Activated CD8-positive, alpha-beta memory T cell treated with anti-CD3 and anti-CD28 coated beads, Interleukin-2, amount 50 U/mL, for 24 hours (primary cell): ENCODE measurements around the gene ADGRL3.

ENCODE experiments used
- DNase-seq: peaks from one replicate; pipeline ENCODE4 v3.0.0-alpha.2; 2020; ENCODE audit errors: extremely low read depth

Gene ADGRL3

GRCh38 chr4:62096881-62097280 lies 896.8 kb downstream of the ADGRL3 start:
- DNase-seq: no peak

DNA sequence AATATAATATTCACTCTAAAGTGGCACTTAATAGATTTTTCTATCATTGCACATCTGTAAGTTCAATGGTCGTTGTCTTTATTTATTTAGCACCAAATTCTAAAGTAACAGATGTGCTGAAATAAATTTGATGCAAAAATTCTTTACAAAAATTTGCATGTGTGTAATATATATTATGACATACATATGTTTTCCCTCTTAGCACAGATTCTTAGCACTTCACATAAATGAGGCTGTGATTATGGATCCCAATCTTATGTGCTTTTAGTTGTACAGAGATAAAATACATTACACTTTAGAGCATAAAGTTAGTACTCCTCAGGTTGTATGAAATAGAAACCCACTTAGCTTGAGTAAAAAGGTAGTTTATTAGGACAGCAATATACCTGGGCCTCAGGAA lies 915.1 kb downstream of the ADGRL3 start:
- no peak for DNase-seq

- DNase-seq: no peak
These were observed 917.8 kb downstream of the ADGRL3 start for GRCh38 chr4:62117886-62118285.

GRCh38 chr4:62118558-62118957 lies 918.4 kb downstream of the ADGRL3 start:
- DNase-seq: no peak

DNA sequence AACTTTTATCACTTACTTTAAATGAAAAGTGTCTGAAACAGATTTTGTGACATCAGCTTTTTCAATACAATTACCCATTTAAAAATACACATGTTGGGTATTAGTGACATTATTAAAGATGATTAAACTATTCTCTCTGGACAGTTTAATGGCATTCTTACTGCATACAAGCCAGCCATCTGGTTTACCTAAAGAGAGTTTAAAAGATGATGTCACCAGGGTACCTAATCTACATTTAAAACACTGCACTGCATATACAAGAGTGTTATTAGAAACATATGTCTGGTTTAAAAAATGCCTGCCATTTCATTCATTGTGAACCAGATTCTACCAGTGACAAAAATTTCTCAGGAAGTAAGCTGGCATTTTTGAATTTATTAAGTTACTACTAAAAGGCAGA lies 919.1 kb downstream of the ADGRL3 start:
- DNase-seq: no peak

DNA sequence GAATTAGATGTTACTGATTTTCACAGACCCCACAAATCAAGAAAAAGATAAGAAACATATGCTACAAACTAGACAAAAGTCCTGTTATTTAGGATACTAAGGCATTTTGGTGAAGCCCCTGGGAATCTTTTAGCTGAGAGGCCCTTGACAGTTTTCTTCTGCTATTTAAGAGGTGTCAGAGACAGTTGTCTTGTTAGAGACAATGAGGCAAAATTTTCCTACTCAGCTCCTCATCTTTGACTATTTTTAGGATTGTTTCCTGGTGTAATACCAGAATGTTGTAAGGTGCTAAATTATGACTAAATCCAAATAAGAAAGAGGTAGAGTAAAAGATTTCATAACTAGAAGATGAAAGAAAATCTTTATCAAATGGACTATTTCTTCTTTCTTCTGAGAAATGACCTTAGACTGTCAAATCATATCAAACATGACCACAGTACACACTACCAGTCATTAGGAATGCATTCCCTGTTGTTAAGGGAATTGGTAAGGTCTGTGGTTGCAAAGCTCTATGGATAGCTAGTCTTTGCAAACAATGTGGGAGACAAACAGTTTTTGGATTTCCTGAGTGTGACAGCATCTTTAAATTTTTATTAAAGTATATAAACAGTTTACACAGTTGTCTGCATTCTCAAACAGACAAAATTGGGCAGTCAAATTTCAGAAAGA lies 926.1 kb downstream of the ADGRL3 start:
- no peak for DNase-seq
